ENCODE results near the gene CERK. TPM values are rescaled to one million over a fixed set of nuclear protein-coding genes. Genes with fewer than 3 reads are reported as not detected.
"Not testable (repeated sequence)": the region's sequence is repeated elsewhere in the genome, so short reads cannot be mapped to it uniquely, and the experiment has no call there.

CERK gene
- total RNA-seq, 1 experiment from 2014 or later, result 87.7 TPM

DNA sequence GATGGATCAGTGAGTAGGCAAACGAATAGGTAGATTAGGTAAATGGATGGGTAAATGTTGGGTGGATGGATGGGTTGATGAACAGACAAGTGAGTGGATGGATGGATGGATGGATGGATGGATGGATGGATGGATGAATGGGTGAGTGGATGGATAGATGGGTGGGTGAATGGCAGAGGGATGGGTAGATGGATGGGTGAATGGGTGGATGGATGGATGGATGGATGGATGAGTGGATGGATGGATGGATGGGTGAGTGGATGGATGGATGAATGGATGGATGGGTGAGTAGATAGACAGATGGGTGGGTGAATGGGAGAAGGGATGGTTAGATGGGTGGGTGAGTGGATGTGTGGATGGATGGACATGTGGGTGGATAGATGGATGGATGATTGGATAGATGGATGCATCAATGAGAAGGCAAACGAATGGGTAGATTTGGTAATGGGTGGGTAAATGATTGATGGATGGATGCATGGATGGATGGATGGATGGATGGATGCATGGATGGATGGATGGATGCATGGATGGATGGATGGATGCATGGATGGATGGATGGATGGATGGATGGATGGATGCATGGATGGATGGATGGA is 89.7 kb downstream of the CERK start:
- H3K4me1 ChIP-seq, result peaks cover 15% of the 10 kb centered on the region
- not testable (repeated sequence) for H3K9me3 ChIP-seq (replicated peaks); H3K27me3 ChIP-seq; DNase-seq; H3K36me3 ChIP-seq; H3K4me3 ChIP-seq; H3K27ac ChIP-seq

DNA sequence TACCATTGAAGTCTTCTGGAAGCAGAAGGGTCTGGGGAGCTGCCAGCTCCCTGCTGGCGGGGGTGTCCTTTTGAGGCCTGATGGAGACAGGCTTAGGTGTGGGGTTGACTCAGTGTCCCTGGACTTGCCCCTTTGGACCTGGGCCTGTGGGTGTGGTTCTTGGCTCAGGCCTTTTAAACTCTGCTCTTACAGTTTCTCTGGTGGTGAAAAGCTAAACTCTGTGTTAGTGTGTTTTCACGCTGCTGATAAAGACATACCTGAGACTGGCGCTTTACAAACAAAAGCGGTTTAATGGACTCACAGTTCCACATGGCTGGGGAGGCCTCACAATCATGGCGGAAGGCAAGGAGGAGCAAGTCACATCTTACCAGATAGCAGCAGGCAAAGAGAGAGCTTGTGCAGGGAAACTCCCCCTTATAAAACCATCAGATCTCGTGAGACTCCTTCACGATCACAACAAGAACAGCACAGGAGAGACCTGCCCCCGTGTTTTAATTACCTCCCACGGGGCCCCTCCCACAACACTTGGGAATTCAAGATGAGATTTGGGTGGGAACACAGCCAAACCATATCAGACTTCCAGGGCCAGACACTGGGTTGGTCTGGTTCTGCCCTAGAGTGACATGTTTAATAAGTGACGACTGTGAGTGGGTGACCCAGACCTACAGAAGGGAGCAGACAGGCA is 91.4 kb downstream of the CERK start:
- Histone ChIP-seq H3K9me3 (replicated peaks) (no peaks in the 10 kb centered on the region; the same call in 1 of the 2 replicates), H3K27me3 (no peaks in the 10 kb centered on the region), H3K27ac (no peak overlapping the region), H3K4me3 (no peak overlapping the region), H3K36me3 (no peaks in the 10 kb centered on the region), H3K4me1 (peaks cover 15% of the 10 kb centered on the region)
- no peak for DNase-seq

DNA sequence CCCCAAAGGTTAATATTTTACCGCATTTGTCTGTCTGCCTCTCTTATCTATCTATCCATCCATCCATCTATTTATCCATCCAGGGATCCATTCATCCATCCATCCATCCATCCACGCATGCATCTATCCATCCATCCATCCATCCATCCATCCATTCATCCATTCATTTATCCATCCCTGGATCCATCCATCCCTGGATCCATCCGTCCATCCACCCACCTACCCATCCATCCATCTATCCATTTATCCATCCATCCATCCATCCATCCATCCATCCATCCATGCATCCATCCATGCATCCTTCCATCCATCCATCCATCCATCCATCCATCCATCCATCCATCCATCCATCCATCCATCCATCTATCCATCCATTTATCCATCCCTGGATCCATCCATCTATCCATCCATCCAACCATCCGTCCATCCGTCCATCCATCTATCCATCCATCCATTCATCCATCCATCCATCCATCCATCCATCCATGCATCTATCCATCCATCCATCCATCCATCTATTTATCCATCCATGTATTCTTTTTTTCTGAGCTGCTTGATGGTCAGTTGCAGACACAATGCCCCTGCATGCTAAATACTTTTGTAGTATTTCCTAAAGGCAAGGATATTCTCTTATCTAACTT is 95.1 kb downstream of the CERK start:
- not testable (repeated sequence) for H3K27ac ChIP-seq; H3K9me3 ChIP-seq (replicated peaks); H3K27me3 ChIP-seq; DNase-seq; H3K36me3 ChIP-seq; H3K4me3 ChIP-seq
- peaks cover 32% of the 10 kb centered on the region for H3K4me1 ChIP-seq

DNA sequence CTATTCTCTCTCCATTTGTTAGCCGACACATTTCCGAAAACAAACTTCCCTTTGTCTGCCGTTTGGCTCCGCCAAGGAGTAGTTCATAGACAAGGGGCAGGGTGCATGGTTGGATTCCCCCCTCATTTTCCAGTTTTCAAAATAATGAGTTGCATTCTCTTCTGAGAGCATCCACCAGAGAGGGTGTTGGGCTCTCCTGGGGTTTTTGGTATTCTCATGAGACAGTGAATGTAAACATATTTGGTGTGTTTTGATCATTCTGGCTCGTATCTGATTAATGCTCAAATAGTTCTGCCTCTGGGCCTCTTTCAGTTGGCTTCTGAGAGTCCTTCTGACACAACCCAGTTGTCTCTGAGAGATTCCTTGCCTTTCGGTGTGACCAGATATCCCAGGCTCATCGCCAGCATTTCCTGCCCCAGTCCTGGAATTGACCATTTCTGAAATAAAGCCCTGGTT is 96.2 kb downstream of the CERK start:
- Histone ChIP-seq H3K36me3 (no peaks in the 10 kb centered on the region), H3K4me3 (no peak overlapping the region), H3K9me3 (replicated peaks) (no peaks in the 10 kb centered on the region; the same call in 1 of the 2 replicates), H3K4me1 (peaks cover 40% of the 10 kb centered on the region), H3K27ac (no peak overlapping the region), H3K27me3 (no peaks in the 10 kb centered on the region)
- DNase-seq, result no peak

DNA sequence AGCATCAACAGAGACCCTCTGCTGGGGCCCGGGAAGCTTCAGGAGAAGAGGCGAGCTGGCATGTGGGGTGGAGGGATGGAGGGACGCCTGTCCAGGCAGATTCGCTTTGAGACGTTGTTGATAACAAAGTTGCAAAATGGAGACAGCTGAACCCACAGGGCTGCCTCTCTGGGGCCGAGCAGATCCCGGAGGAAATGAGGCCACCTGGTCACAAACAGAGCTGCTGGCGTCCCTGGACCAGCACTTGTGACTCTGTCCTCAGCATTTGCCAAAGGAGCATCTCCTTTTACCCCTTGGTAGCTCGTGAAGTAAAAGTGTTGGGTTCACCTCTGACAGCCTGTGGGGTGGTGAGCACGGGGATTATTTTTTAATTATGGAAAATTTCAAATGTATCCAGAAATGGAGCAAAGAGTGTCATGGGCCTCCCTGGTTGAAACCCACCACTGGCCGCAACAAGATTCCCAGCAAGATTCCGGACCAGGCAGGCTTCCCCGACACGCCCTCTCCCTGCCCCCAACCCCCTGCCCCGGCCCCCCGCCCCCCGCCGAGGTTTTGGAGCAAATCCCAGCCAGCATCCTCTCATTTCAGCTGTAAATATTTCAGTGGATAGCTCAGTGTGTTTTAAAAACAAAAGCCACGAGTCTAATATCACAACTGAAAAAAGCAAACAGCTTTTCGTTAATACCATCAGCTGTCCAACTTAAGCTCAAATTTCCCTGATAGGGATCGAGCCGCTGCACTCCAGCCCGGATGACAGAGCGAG is 97.6 kb downstream of the CERK start:
- H3K4me3 ChIP-seq, result peak overlapping the region; percentile 1
- H3K36me3 ChIP-seq, result no peaks in the 10 kb centered on the region
- H3K9me3 ChIP-seq (replicated peaks), result no peaks in the 10 kb centered on the region; the same call in 1 of the 2 replicates
- H3K27ac ChIP-seq, result peak overlapping the region; percentile 60
- DNase-seq, result peak; percentile 65 to 77
- H3K4me1 ChIP-seq, result peaks cover 49% of the 10 kb centered on the region
- no peaks in the 10 kb centered on the region for H3K27me3 ChIP-seq

DNA sequence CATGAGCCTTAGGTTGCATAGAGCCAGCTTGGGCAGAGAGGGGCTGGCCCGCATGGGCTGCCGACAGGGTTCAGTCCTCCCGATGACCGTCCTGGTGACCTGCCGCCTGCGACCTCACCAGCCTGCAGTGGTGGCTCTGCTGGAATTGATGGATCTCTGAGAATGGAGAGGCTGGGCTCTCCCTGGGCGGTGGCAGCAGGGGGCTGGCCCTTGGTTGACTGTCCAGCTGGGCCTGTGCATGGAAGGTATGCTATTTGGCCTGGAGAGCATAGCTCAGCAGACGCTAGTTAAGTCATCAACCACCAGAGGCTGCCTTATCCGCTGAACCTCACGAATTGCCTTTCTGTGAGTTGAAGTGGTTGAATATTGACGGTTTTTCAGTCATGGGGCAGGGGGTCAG is 98.2 kb downstream of the CERK start:
- peak; percentile 35 to 46 for DNase-seq
- Histone ChIP-seq H3K27ac (peak overlapping the region; percentile 60), H3K9me3 (replicated peaks) (no peaks in the 10 kb centered on the region; the same call in 1 of the 2 replicates), H3K4me1 (peaks cover 49% of the 10 kb centered on the region), H3K4me3 (peak overlapping the region; percentile 1), H3K27me3 (no peaks in the 10 kb centered on the region), H3K36me3 (no peaks in the 10 kb centered on the region)

DNA sequence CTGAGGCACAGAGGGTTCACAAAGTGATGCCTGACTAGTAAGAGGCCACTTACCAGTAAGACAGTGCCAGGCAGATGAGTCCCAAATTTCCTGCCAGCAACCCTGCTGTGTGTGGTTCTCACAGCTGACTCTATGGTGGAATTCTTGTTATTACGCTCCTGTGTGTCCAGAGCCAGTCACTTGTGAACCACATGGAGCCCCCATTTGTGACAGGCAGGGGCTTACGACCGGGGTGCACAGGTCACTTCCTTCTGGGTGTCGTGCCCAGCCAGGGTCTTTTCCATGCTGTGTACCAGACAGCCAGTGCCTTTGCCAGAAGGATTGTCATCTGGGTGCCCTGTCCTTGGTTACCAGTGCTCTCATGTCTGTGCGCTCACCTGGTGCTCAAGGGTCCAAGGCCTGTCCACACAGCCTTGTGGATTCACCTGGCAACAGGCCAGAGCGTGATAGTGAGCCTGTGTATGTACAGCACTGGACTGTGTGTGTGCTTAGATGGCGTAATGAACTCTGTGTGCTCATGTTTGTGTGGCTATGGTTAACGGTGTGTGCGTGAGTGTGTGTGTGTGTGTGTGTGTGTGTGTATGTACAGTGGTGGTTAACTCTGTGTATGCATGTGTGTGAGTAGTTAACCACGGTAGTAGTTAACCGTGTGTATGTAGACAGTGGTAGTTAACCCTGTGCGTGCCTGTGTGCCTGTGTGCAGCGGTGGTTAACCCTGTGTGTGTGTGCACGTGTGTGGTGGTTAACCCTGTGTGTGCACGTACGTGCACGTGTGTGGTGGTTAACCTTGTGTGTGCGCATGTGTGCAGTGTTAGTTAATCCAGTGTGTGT is 99.2 kb downstream of the CERK start:
- Histone ChIP-seq H3K4me3 (no peak overlapping the region), H3K9me3 (replicated peaks) (no peaks in the 10 kb centered on the region; the same call in 1 of the 2 replicates), H3K4me1 (peaks cover 49% of the 10 kb centered on the region), H3K27me3 (no peaks in the 10 kb centered on the region), H3K27ac (no peak overlapping the region), H3K36me3 (no peaks in the 10 kb centered on the region)
- no peak for DNase-seq

DNA sequence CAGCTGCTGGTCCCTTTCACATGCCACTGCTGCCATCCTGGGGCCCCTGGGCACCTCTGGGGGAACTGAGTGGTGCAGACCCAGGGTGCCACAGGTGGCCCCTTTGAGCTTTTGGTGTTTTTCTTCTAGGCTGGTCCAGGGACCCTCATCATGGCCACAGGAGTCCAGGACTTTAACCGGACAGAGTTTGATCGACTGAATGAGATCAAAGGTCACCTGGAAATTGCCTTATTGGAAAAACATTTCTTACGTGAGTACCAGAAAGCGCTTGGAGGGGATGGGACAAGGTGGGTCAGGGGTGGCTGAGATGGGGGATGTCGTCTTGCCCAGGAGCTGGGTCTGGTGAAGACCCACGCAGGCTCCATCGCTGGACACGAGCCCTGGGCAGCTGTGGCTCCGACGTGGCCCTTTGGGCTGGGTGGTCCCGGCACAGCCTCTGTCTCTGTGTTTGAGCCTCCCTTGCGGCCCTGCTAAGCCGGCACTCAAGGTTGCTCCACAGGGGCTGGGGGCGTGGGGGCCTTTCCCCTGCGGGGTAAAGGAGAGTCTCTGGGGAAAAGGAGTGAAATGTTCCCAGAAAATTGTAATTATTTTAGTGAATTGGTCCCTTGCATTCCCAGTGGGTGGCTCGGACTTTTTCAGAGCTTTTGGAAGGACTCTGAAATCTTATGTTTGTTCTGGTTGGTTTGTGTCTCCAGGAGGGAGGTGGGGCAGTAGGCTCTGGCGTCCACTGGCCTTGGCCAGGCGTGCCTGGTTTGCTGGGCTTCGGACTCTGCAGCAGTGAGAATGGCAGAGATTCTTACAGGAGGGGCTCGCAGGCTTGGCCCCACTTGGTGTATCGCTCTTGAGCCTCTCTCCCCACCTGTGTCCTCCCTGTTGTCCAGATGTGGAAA is 100.1 kb downstream of the CERK start:
- DNase-seq, result no peak
- Histone ChIP-seq H3K4me1 (peaks cover 49% of the 10 kb centered on the region), H3K27ac (no peak overlapping the region), H3K27me3 (no peaks in the 10 kb centered on the region), H3K9me3 (replicated peaks) (no peaks in the 10 kb centered on the region; the same call in 1 of the 2 replicates), H3K4me3 (no peak overlapping the region), H3K36me3 (no peaks in the 10 kb centered on the region)

DNA sequence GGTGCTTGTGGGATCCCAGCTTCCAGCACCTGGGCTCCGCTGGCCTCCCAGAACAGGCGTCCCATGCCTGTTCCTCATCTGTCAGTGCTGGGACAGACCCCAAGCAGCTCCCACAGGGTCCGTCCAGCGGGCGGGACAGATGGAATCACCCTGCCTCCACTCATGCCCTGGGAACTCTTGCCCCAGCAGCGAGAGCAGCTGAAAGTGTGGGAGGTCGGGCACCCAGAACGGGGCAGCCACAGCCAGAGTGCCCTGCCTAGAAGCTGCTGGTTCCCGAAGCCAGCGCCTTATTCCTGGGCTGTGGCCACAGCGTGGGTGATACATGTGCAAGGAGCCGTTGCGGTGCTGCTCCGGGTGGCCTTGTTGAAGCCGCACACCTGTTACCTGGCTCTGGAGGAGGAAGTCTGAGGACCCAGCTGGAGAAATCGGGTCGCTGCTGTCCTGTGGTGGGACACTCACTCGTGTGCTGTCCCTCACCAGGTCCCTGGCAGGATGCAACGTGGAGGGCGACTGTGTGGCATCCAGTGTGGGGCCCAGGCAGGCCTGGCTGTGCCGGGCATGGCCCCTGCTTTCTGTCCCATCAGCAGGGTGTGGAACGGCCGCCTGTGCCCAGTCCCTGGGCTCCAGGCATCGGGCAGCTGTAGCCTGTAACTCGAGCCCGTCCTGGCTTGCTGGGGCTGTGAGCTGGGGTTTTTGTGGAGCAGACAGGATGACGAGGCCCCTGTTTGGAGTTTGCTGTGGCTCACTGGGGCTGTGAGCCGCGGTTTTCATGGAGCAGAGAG is 101.6 kb downstream of the CERK start:
- Histone ChIP-seq H3K36me3 (no peaks in the 10 kb centered on the region), H3K9me3 (replicated peaks) (no peaks in the 10 kb centered on the region), H3K27me3 (no peaks in the 10 kb centered on the region), H3K27ac (no peak overlapping the region), H3K4me3 (peak overlapping the region; percentile 4; the same call in 1 of the 2 replicates), H3K4me1 (peaks cover 42% of the 10 kb centered on the region)
- DNase-seq, result peak; percentile 86 to 89

DNA sequence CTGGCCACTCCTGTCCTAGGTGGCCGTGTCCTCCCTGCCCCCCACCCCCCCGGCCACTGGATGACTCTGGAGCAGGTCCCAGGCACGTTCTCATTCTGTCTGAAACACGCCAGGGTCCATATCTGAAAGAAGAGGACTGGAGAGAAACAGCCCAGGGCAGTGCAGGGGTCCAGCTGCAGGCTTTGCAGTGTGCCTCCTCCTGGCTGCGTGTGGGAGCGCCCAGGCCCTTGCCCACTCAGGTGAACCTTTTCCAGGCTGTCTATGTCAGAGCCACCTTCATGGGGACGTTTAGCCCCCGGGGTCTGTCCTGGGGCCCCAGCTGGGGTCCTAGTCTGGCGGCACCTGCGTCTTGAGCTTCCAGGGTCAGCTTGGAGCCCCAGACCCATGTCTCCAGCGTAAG is 102.3 kb downstream of the CERK start:
- DNase-seq, result no peak
- no peaks in the 10 kb centered on the region for H3K27me3 ChIP-seq
- peaks cover 35% of the 10 kb centered on the region for H3K4me1 ChIP-seq
- no peaks in the 10 kb centered on the region for H3K9me3 ChIP-seq (replicated peaks)
- no peak overlapping the region for H3K27ac ChIP-seq
- H3K4me3 ChIP-seq, result no peak overlapping the region
- H3K36me3 ChIP-seq, result no peaks in the 10 kb centered on the region

DNA sequence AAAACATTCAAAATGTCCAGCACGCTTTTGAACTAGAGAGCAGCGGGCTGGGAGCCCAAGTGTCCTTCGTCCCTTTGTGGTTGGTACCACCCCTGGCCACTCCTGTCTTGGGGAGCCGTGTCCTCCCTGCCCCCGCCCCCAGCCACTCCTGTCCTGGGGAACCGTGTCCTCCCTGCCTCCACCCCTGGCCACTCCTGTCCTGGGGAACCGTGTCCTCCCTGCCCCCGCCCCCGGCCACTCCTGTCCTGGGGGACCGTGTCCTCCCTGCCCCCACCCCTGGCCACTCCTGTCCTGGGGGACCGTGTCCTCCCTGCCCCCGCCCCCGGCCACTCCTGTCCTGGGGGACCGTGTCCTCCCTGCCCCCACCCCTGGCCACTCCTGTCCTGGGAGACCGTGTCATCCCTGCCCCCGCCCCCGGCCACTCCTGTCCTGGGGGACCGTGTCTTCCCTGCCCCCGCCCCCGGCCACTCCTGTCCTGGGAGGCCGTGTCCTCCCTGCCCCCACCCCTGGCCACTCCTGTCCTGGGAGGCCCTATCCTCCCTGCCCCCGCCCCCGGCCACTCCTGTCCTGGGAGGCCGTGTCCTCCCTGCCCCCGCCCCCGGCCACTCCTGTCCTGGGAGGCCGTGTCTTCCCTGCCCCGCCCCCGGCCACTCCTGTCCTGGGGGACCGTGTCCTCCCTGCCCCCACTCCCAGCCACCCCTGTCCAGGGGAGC is 102.9 kb downstream of the CERK start:
- H3K27me3 ChIP-seq; H3K36me3 ChIP-seq; H3K27ac ChIP-seq; DNase-seq; H3K4me3 ChIP-seq; H3K9me3 ChIP-seq (replicated peaks): not testable (repeated sequence)
- peaks cover 32% of the 10 kb centered on the region for H3K4me1 ChIP-seq
